Measurements from ENCODE around the gene MAGT1.
"Not testable (repeated sequence)": the region's sequence is repeated elsewhere in the genome, so short reads cannot be mapped to it uniquely, and the experiment has no call there.

The MAGT1 gene

DNA sequence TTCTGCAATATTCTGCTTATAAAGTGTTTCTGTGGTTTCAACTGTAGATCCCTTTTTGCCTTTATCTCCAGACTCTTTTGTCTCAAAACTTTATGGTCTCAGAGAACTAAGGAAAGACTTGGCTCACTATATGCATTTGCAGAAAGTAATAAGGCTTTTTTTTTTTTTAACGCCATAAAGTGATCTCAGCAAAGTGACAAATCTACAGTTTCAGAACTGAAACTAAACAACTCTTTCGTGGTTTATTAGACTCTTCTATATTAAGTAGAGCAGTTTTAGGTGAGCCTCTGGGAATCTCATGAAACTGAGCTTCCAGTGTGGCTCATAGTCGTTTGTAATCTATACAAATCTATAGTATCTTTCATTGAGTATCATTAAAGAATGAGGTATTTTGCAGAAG is 30.5 kb upstream of the MAGT1 start:
- DNase-seq (ENCODE audit: low spot score) = no peak
- TF ChIP-seq, protein P1, sequence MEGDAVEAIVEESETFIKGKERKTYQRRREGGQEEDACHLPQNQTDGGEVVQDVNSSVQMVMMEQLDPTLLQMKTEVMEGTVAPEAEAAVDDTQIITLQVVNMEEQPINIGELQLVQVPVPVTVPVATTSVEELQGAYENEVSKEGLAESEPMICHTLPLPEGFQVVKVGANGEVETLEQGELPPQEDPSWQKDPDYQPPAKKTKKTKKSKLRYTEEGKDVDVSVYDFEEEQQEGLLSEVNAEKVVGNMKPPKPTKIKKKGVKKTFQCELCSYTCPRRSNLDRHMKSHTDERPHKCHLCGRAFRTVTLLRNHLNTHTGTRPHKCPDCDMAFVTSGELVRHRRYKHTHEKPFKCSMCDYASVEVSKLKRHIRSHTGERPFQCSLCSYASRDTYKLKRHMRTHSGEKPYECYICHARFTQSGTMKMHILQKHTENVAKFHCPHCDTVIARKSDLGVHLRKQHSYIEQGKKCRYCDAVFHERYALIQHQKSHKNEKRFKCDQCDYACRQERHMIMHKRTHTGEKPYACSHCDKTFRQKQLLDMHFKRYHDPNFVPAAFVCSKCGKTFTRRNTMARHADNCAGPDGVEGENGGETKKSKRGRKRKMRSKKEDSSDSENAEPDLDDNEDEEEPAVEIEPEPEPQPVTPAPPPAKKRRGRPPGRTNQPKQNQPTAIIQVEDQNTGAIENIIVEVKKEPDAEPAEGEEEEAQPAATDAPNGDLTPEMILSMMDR (IDR thresholded peaks at IDR 0.05; ENCODE audit: borderline replicate concordance, control extremely low read depth, extremely low read depth, insufficient read depth, missing control alignments) = no peak
- in situ Hi-C loops (cut with MboI; ENCODE audit: low sequenced_read_pairs, unreplicated experiment) = no loop called here

DNA sequence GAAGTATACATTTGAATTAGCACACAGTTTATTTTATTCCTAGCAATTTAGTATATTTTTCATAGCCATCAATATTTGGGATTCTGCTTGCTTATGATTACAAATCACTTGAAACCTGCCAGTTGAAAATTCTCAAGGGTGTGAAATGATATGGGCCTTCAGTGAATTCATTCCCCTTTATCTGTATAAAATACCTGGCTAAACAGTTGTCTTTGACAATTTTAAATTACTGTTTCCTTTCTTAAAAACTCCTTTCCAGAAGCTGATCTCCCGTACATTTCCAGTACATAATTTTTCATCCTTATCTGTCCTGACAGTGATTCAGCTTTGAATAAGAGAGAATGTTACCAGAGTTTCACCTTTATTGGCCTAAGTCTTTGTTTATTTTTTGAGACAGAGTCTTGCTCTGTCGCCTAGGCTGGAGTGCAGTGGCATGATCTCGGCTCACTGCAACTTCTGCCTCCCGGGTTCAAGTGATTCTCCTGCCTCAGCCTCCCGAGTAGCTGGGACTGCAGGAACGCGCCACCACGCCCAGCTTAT is 29.2 kb upstream of the MAGT1 start:
- TF ChIP-seq, protein P1 (IDR thresholded peaks at IDR 0.05; ENCODE audit: borderline replicate concordance, control extremely low read depth, extremely low read depth, insufficient read depth, missing control alignments) = no peak
- in situ Hi-C loops (cut with MboI; ENCODE audit: low sequenced_read_pairs, unreplicated experiment) = no loop called here
- no peak for DNase-seq (ENCODE audit: low spot score)

DNA sequence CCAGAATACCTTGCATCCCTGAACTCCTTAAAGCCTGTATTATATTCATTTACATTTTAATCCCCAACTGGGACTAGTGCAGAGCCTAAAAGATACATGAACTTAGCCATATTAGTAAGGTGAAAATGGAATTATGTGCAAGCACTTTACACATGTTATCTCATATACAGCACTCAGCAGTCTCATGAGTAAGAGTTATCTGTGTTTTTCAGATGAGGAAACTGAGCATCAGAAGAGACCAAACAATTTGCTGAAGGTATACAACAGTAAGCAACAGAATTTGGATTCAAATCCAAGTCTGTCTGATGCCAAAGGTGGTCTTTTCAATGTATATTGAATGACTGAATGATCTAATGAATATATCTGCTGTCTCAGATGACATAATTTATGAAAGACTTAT is 27.6 kb upstream of the MAGT1 start:
- TF ChIP-seq, protein P1 (IDR thresholded peaks at IDR 0.05; ENCODE audit: borderline replicate concordance, control extremely low read depth, extremely low read depth, insufficient read depth, missing control alignments) = no peak
- in situ Hi-C loops (cut with MboI; ENCODE audit: low sequenced_read_pairs, unreplicated experiment) = no loop called here
- no peak for DNase-seq (ENCODE audit: low spot score)

DNA sequence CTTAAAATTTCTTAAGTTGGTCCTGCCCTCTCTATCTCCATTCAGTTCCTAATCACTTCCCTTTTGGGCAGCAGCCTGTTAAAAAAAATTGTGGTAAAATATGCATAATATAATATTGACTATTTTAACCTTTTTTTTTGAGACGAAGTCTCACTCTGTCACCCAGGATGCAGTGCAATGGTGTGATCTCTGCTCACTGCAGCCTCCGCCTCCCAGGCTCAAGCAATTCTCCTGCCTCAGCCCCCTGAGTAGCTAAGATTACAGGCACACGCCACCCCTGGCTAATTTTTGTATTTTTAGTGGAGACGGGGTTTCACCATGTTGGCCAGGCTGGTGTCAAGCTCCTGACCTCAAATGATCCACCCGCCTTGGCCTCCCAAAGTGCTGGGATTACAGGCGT is 24.1 kb upstream of the MAGT1 start:
- DNase-seq (ENCODE audit: low spot score); in situ Hi-C loops (cut with MboI; ENCODE audit: low sequenced_read_pairs, unreplicated experiment): not testable (repeated sequence)

DNA sequence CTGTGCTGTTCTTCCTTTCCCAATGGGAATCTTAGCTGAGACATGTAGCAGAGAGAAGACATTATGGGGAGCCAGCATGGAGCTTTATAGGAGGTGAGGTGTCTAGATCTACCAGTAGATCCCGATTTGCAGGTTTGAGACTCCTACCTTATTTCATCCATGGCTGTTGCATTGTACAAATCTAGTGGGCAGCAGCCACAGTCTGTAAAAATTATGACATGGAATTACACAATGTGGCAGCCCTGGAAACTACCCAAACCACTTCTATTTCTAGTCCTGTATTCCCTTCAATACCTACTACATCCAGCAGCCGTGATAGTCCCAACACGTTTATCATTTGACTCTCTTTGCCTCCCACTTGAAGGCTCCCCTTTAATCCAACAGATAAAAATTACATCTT is 23.3 kb upstream of the MAGT1 start:
- no peak for DNase-seq (ENCODE audit: low spot score)
- TF ChIP-seq, protein P1 (IDR thresholded peaks at IDR 0.05; ENCODE audit: borderline replicate concordance, control extremely low read depth, extremely low read depth, insufficient read depth, missing control alignments) = no peak
- in situ Hi-C loops (cut with MboI; ENCODE audit: low sequenced_read_pairs, unreplicated experiment) = no loop called here

DNA sequence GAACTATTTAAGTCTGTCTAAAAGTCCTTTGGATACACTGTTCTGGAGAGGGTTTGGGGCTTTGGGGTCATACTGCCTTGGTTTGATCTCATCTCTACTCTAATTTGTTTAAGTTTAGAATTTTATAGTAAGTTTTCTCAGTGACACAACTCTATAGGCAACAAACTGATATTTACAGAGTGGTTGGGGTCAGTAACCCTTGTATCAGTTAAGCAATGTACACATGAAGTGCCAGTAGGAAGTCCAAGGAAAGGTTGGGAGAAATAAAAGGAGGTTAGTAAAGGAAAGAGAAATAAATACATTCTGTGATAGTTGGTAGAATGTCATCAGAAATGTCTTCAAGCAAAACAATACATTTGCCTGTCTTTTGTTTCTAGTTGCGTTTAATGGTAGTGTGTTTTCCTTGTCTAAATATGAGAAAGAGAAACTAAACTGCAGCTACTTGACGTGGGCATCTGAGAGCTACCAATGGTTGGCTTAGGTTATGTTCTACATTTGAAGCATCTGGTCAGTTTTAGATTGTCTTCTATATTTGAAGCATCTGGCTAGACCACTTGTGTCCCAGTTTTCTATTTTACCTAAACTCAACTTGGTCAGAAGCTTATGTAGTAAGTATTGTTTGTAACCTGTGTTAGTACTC is 22.2 kb upstream of the MAGT1 start:
- in situ Hi-C loops (cut with MboI; ENCODE audit: low sequenced_read_pairs, unreplicated experiment) = no loop called here
- DNase-seq (ENCODE audit: low spot score) = no peak
- TF ChIP-seq, protein P1 (IDR thresholded peaks at IDR 0.05; ENCODE audit: borderline replicate concordance, control extremely low read depth, extremely low read depth, insufficient read depth, missing control alignments) = no peak

DNA sequence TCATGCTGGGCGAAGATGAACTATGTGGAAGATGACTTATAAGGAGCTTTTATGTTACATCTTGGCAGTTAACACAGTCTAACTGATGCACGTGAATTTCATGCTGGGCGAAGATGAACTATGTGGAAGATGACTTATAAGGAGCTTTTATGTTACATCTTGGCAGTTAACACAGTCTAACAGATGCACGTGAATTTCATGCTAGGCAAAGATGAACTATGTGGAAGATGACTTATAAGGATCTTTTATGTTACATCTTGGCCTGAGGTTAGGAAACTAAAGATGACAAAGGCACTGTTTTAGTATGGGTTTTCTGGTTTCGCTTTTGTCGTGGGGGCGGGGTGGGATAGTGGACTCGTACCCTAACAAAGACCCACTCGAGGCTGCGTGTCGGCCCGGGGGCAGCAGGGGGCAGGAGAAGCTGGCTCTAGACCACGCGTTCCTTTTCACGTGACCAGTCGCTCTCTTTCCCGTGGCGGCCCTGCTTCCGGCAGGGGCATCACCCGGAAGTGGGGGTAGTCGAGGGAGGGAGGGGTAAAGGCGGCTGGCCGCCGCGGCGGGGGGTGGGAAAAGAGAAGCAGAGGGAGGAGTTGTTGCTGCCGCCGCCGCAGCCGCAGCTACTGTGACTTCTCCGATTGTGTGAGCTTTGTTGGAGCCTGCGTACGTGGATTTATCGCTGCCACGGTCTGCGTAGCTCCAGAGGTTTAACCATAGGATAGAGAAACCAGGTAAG is 15.0 kb upstream of the MAGT1 start, which contains the start of gene ATP7A:
TSS of gene ATP7A (plus strand) at position 586 of the 733 bp plus-strand sequence. CDS start 60,949 bp downstream, outside the sequence.
- TF ChIP-seq, protein P1 (IDR thresholded peaks at IDR 0.05; ENCODE audit: borderline replicate concordance, control extremely low read depth, extremely low read depth, insufficient read depth, missing control alignments) = peak; percentile 62
- DNase-seq (ENCODE audit: low spot score) = peak; percentile 85
- in situ Hi-C loops (cut with MboI; ENCODE audit: low sequenced_read_pairs, unreplicated experiment) = no loop called here

All from GM13976 (cell line).